Lower leg skin (tissue), 3 donors: ENCODE data around the gene CEP128.

Experiments used
- POLR2A ChIP-seq, 2 donors: fragments of 450-650 bp; IDR thresholded peaks; one replicate each; pipeline ENCODE4 v1.6.1; 2016 to 2017; ENCODE audit warnings: antibody characterized with exemption in 2 of 2, mild to moderate bottlenecking in 1 of 2, moderate library complexity in 1 of 2
- TF ChIP-seq, protein P1 (sequence below), 3 donors: fragments of 450-650 bp; IDR thresholded peaks; one replicate each; pipeline ENCODE4 v1.5.1; 2016; ENCODE audit warnings: antibody characterized with exemption in 3 of 3, mild to moderate bottlenecking in 3 of 3, moderate library complexity in 2 of 3

- TF ChIP-seq, protein P1, sequence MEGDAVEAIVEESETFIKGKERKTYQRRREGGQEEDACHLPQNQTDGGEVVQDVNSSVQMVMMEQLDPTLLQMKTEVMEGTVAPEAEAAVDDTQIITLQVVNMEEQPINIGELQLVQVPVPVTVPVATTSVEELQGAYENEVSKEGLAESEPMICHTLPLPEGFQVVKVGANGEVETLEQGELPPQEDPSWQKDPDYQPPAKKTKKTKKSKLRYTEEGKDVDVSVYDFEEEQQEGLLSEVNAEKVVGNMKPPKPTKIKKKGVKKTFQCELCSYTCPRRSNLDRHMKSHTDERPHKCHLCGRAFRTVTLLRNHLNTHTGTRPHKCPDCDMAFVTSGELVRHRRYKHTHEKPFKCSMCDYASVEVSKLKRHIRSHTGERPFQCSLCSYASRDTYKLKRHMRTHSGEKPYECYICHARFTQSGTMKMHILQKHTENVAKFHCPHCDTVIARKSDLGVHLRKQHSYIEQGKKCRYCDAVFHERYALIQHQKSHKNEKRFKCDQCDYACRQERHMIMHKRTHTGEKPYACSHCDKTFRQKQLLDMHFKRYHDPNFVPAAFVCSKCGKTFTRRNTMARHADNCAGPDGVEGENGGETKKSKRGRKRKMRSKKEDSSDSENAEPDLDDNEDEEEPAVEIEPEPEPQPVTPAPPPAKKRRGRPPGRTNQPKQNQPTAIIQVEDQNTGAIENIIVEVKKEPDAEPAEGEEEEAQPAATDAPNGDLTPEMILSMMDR (IDR thresholded peaks at IDR 0.05): no peak
- TF ChIP-seq POLR2A (IDR thresholded peaks at IDR 0.05): no peak
Observed at GRCh38 chr14:80695869-80696268, 245.7 kb downstream of the CEP128 start.
